Measurements from ENCODE around the gene IL1RAPL2.
"Not testable (repeated sequence)": the region's sequence is repeated elsewhere in the genome, so short reads cannot be mapped to it uniquely, and the experiment has no call there.

The IL1RAPL2 gene

GRCh38 chrX:105703876-105704275, 1137.9 kb downstream of the IL1RAPL2 start:
- DNase-seq (ENCODE audit: low read depth): no peak

- no peak for DNase-seq (ENCODE audit: low read depth)
Measured at GRCh38 chrX:105706041-105706440, 1140.0 kb downstream of the IL1RAPL2 start.

- DNase-seq (ENCODE audit: low read depth): no peak
Measured at GRCh38 chrX:105711805-105712204, 1145.8 kb downstream of the IL1RAPL2 start.

GRCh38 chrX:105715746-105716145, 1149.7 kb downstream of the IL1RAPL2 start:
- DNase-seq (ENCODE audit: low read depth): no peak

- DNase-seq (ENCODE audit: low read depth): no peak
Measured at GRCh38 chrX:105723966-105724735, 1158.2 kb downstream of the IL1RAPL2 start.

GRCh38 chrX:105725228-105725627, 1159.2 kb downstream of the IL1RAPL2 start:
- DNase-seq (ENCODE audit: low read depth): no peak

- no peak for DNase-seq (ENCODE audit: low read depth)
Measured at GRCh38 chrX:105738162-105738561, 1172.2 kb downstream of the IL1RAPL2 start.

- no peak for DNase-seq (ENCODE audit: low read depth)
Measured at GRCh38 chrX:105744291-105744690, 1178.3 kb downstream of the IL1RAPL2 start.

- no peak for DNase-seq (ENCODE audit: low read depth)
Measured at GRCh38 chrX:105744946-105745345, 1178.9 kb downstream of the IL1RAPL2 start.

GRCh38 chrX:105745863-105746262, 1179.9 kb downstream of the IL1RAPL2 start:
- no peak for DNase-seq (ENCODE audit: low read depth)

- no peak for DNase-seq (ENCODE audit: low read depth)
Measured at GRCh38 chrX:105752338-105752956, 1186.4 kb downstream of the IL1RAPL2 start.

GRCh38 chrX:105753411-105753810, 1187.4 kb downstream of the IL1RAPL2 start:
- no peak for DNase-seq (ENCODE audit: low read depth)

- no peak for DNase-seq (ENCODE audit: low read depth)
Measured at GRCh38 chrX:105754286-105754964, 1188.4 kb downstream of the IL1RAPL2 start.

GRCh38 chrX:105755109-105755508, 1189.1 kb downstream of the IL1RAPL2 start:
- DNase-seq (ENCODE audit: low read depth): no peak

GRCh38 chrX:105758754-105759153, 1192.8 kb downstream of the IL1RAPL2 start:
- DNase-seq (ENCODE audit: low read depth): no peak

GRCh38 chrX:105759598-105759997, 1193.6 kb downstream of the IL1RAPL2 start:
- no peak for DNase-seq (ENCODE audit: low read depth)

GRCh38 chrX:105765691-105766090, 1199.7 kb downstream of the IL1RAPL2 start:
- DNase-seq (ENCODE audit: low read depth): no peak

GRCh38 chrX:105773801-105774200, 1207.8 kb downstream of the IL1RAPL2 start:
- DNase-seq (ENCODE audit: low read depth): no peak

GRCh38 chrX:105775679-105776078, 1209.7 kb downstream of the IL1RAPL2 start:
- DNase-seq (ENCODE audit: low read depth): no peak

GRCh38 chrX:105781804-105782203, 1215.8 kb downstream of the IL1RAPL2 start:
- DNase-seq (ENCODE audit: low read depth): no peak

GRCh38 chrX:105796877-105797276, 1230.9 kb downstream of the IL1RAPL2 start:
- not testable (repeated sequence) for DNase-seq (ENCODE audit: low read depth)

GRCh38 chrX:105803891-105804290, 1237.9 kb downstream of the IL1RAPL2 start:
- DNase-seq (ENCODE audit: low read depth): no peak

- DNase-seq (ENCODE audit: low read depth): not testable (repeated sequence)
Measured at GRCh38 chrX:105805655-105806054, 1239.7 kb downstream of the IL1RAPL2 start.
